ENCODE results near the gene GPC4. TPM values are rescaled to one million over a fixed set of nuclear protein-coding genes. Genes with fewer than 3 reads are reported as not detected.

Gene GPC4
- total RNA-seq, 1 donor from 2014 or later, result 7.1 TPM

DNA sequence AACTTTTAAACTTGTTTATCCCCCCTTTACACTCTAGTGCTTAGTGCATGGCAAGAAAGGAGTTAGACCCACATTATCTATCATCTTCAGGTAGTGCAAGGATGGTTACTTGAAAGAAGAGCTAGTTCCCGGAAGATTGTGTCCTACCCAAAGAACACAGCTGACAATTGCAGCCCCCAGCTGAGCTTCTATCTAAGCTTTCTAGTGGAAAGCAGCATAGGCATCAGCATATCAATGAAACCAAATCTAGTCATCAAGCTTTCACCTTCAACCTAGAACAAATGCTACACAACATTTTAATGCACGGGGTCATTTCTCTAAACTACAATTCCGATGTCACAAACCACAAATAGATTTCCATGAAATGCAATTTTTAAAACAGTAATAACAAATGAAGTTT, 108.2 kb downstream of the GPC4 start:
- H3K9me3 ChIP-seq (replicated peaks), result no peaks in the 10 kb centered on the region
- TF ChIP-seq, protein P1, sequence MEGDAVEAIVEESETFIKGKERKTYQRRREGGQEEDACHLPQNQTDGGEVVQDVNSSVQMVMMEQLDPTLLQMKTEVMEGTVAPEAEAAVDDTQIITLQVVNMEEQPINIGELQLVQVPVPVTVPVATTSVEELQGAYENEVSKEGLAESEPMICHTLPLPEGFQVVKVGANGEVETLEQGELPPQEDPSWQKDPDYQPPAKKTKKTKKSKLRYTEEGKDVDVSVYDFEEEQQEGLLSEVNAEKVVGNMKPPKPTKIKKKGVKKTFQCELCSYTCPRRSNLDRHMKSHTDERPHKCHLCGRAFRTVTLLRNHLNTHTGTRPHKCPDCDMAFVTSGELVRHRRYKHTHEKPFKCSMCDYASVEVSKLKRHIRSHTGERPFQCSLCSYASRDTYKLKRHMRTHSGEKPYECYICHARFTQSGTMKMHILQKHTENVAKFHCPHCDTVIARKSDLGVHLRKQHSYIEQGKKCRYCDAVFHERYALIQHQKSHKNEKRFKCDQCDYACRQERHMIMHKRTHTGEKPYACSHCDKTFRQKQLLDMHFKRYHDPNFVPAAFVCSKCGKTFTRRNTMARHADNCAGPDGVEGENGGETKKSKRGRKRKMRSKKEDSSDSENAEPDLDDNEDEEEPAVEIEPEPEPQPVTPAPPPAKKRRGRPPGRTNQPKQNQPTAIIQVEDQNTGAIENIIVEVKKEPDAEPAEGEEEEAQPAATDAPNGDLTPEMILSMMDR (IDR thresholded peaks at IDR 0.05; ENCODE audit: borderline replicate concordance), result no peak
- H3K36me3 ChIP-seq, result no peaks in the 10 kb centered on the region
- H3K27me3 ChIP-seq (ENCODE audit: low read depth), result no peaks in the 10 kb centered on the region
- H3K4me3 ChIP-seq, result no peak overlapping the region
- DNase-seq, result no peak
- intact Hi-C loops (cut with micrococcal nuclease), result no loop called here
- H3K4me1 ChIP-seq, result no peaks in the 10 kb centered on the region
- no peak overlapping the region for H3K27ac ChIP-seq (replicated peaks)

DNA sequence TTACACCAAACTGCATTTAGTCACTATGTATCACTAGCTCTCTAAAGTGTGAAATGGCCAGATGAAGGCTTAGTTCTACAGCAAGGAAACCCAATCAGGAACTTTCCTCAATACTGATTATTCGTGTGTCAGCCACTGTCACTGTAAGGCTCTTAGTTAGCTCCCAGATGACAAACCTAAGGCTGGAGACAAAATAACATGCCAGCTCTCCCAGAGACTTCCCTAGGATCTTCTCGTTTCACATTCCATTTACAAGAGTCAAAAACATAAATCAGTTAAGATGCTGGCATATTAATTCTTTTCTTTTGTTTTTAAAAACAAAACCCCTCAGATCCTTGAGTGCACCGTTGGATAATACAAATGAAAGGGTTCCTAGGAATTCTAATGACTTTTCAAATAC, 109.0 kb downstream of the GPC4 start:
- no peaks in the 10 kb centered on the region for H3K27me3 ChIP-seq (ENCODE audit: low read depth)
- no peaks in the 10 kb centered on the region for H3K4me1 ChIP-seq
- intact Hi-C loops (cut with micrococcal nuclease), result no loop called here
- no peaks in the 10 kb centered on the region for H3K36me3 ChIP-seq
- no peaks in the 10 kb centered on the region for H3K9me3 ChIP-seq (replicated peaks)
- no peak overlapping the region for H3K4me3 ChIP-seq
- H3K27ac ChIP-seq (replicated peaks), result no peak overlapping the region
- TF ChIP-seq, protein P1 (IDR thresholded peaks at IDR 0.05; ENCODE audit: borderline replicate concordance), result no peak
- no peak for DNase-seq

DNA sequence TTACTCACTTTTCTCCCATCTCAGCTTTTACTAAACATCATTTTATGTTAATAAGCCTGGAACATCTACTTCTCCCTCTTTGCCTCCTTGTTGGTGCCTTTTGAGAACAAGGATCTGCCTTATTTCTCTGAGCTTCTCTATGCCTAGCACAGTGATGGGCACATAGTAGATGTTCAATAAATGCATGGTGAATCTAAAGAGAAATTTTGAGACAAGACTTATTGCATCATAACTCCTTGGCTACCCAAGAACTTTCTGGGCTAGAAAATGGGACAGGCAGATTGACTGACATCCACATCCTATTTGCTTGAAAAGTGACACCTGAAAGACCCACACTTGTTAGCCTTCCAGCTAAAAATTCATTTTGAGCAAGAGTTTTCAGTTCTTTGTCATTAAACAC, 109.9 kb downstream of the GPC4 start:
- intact Hi-C loops (cut with micrococcal nuclease), result no loop called here
- TF ChIP-seq, protein P1 (IDR thresholded peaks at IDR 0.05; ENCODE audit: borderline replicate concordance), result no peak
- Histone ChIP-seq H3K27me3 (ENCODE audit: low read depth) (no peaks in the 10 kb centered on the region), H3K4me1 (no peaks in the 10 kb centered on the region), H3K9me3 (replicated peaks) (no peaks in the 10 kb centered on the region), H3K36me3 (no peaks in the 10 kb centered on the region), H3K4me3 (no peak overlapping the region), H3K27ac (replicated peaks) (no peak overlapping the region)
- no peak for DNase-seq

DNA sequence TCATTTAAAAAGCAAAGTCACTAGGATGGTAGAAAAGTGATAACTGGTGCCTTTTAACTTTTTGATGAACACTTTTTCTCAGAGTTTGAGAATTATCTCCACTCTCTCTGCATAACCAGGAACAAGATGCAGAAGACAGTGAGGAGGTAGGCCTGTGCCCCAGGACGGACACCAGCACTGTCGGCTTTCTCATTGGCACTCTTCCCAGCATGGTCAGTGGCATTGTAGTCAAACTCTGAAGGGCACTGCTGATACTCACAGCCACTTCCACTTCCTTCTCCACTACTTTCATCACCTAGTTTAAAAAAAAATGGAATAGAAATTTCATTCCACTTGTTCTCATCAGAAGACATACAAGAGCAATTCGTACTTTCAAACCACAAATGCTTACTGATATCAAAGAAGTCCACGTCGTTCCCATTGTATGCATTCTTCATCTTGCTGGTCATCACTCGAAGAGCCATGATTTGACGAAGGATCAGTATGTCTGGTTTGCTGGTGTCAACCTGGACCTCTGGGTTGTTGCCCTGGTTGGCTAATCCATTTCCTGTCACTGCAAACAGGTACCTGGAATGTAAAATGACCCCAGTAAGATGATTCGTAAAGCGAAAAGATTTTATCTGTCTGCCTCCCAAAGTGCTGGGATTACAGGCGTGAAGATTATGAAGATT, 112.4 kb downstream of the GPC4 start:
- TF ChIP-seq, protein P1 (IDR thresholded peaks at IDR 0.05; ENCODE audit: borderline replicate concordance), result no peak
- DNase-seq, result no peak
- no peaks in the 10 kb centered on the region for H3K4me1 ChIP-seq

DNA sequence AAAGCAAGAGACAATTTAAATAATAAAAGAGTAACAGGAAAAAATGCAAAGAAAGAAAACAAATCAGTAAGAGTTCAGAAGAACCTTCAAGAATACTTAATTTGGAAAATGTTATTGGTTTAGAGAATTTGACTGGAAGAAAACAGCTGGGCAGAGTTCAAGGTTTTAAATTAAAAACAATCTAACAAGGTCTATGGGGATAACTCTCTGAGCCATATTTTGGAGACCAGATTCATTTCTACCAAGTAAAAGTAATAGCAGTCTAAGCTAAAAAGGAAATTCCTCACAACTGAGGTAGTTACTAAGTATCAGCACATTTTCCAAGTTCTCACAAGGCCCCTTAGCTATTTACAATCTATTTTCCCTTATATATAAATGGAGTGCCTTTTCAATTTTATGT, 114.7 kb downstream of the GPC4 start:
- no peak overlapping the region for H3K4me3 ChIP-seq
- no peak overlapping the region for H3K27ac ChIP-seq (replicated peaks)
- no peaks in the 10 kb centered on the region for H3K4me1 ChIP-seq
- TF ChIP-seq, protein P1 (IDR thresholded peaks at IDR 0.05; ENCODE audit: borderline replicate concordance), result no peak
- no peaks in the 10 kb centered on the region for H3K9me3 ChIP-seq (replicated peaks)
- DNase-seq, result no peak
- no peaks in the 10 kb centered on the region for H3K27me3 ChIP-seq (ENCODE audit: low read depth)
- intact Hi-C loops (cut with micrococcal nuclease), result no loop called here
- H3K36me3 ChIP-seq, result no peaks in the 10 kb centered on the region

More for the DNA sequence above, 112.4 kb downstream of the GPC4 start:
- Histone ChIP-seq H3K27me3 (ENCODE audit: low read depth) (no peaks in the 10 kb centered on the region), H3K27ac (replicated peaks) (no peak overlapping the region), H3K9me3 (replicated peaks) (no peaks in the 10 kb centered on the region), H3K36me3 (no peaks in the 10 kb centered on the region), H3K4me3 (no peak overlapping the region)
- intact Hi-C loops (cut with micrococcal nuclease), result no loop called here

Measured in left ventricle myocardium inferior (tissue), 1 donor.